GM12878 (cell line): ENCODE results near the gene RANBP3. TPM values are rescaled to one million over a fixed set of nuclear protein-coding genes. Genes with fewer than 3 reads are reported as not detected.

Experiments used
- ATAC-seq: fragments of 200-7000 bp; cut with Tn5 transposase; 3 replicates; pipeline ENCODE4 v1.9.1; 2020; ENCODE audit warnings: mild to moderate bottlenecking, moderate library complexity
- BruUV-seq: library from RNA; stranded (reverse); fragments of 400-500 nt; replicated peaks from 2 replicates; lab custom pipeline; 2021; lab: Mats Ljungman, UMichigan
- CTCF ChIA-PET: fragments of 300-600 bp; sonication (Branson Sonifier 250); formaldehyde crosslinking; extraction: SDS; loops from one replicate; lab custom pipeline; 2021; ENCODE audit warnings: inconsistent platforms; lab: Yijun Ruan, JAX
- POLR2A ChIA-PET: fragments of 350-600 bp; formaldehyde crosslinking; extraction: SDS; loops from one replicate; lab custom pipeline; 2021; ENCODE audit warnings: inconsistent platforms; lab: Charles Lee
- RAD21 ChIA-PET: fragments of 300-600 bp; sonication (Branson Sonifier 250); formaldehyde crosslinking; loops from one replicate; lab custom pipeline; 2023; ENCODE audit warnings: antibody characterized with exemption; ENCODE audit not compliant: unreplicated experiment; lab: Charles Lee
- SMC1A ChIA-PET: fragments of 300-600 bp; sonication (Branson Sonifier 250); formaldehyde crosslinking; loops from one replicate; lab custom pipeline; 2023; ENCODE audit not compliant: unreplicated experiment, uncharacterized antibody; lab: Charles Lee
- DNase-seq: peaks from one replicate; pipeline ENCODE4 v3.0.0-alpha.2; 2011; ENCODE audit warnings: low read depth, low spot score
- FAIRE-seq: peaks from 3 replicates; lab custom pipeline; 2011; peaks lifted over from hg19 to GRCh38; lab: Jason Lieb, UNC
- H2AFZ ChIP-seq: 2 replicates; pipeline ENCODE4 v1.6.0; 2011; ENCODE audit warnings: low read depth, low read length, control low read depth; ENCODE audit not compliant: control insufficient read depth
- H3K27ac ChIP-seq: 2 replicates; pipeline ENCODE4 v1.5.1; 2011; ENCODE audit warnings: control low read depth; ENCODE audit not compliant: control insufficient read depth, insufficient read depth
- H3K27me3 ChIP-seq, 2 experiments: replicated peaks in 1 of 2; 2 replicates each; pipeline versions ENCODE4 v1.6.0 to v1.6.1; 2011; ENCODE audit warnings: low read length in 1 of 2; ENCODE audit not compliant: control insufficient read depth in 2 of 2, insufficient read depth in 2 of 2
- H3K36me3 ChIP-seq, 2 experiments: 2 replicates each; pipeline ENCODE4 v1.5.1; 2011; ENCODE audit warnings: low read length in 1 of 2; ENCODE audit not compliant: control insufficient read depth in 2 of 2, insufficient read depth in 2 of 2
- H3K4me1 ChIP-seq: 2 replicates; pipeline ENCODE4 v1.6.1; 2011; ENCODE audit warnings: mild to moderate bottlenecking, low read length, moderate library complexity, mixed read lengths; ENCODE audit not compliant: control insufficient read depth, insufficient read depth
- H3K4me2 ChIP-seq: 2 replicates; pipeline ENCODE4 v1.6.0; 2011; ENCODE audit warnings: control low read depth; ENCODE audit not compliant: control insufficient read depth, insufficient read depth
- H3K4me3 ChIP-seq: fragments of 200-600 bp; sonication (generic); 2 replicates; pipeline ENCODE4 v1.5.1; 2016
- H3K79me2 ChIP-seq: 2 replicates; pipeline ENCODE4 v1.6.0; 2011; ENCODE audit warnings: low read length; ENCODE audit not compliant: control insufficient read depth, insufficient read depth
- H3K9ac ChIP-seq: 2 replicates; pipeline ENCODE4 v1.8.0; 2011; ENCODE audit warnings: low read length, control low read depth, mixed read lengths; ENCODE audit not compliant: control insufficient read depth, insufficient read depth
- H3K9me3 ChIP-seq: replicated peaks from 3 replicates; pipeline ENCODE4 v1.5.1; 2011; ENCODE audit warnings: mild to moderate bottlenecking, low read length; ENCODE audit not compliant: control insufficient read depth, insufficient read depth
- H4K20me1 ChIP-seq: 2 replicates; pipeline ENCODE4 v1.6.0; 2011; ENCODE audit not compliant: control insufficient read depth, insufficient read depth
- MTA3 ChIP-seq: IDR thresholded peaks from 2 replicates; pipeline ENCODE4 v1.6.1; 2012; ENCODE audit warnings: low read length, inconsistent platforms, borderline replicate concordance
- NR2C1 ChIP-seq: fragments of 450-650 bp; IDR thresholded peaks from 2 replicates; pipeline ENCODE4 v1.6.1; 2017; ENCODE audit warnings: antibody characterized with exemption, mild to moderate bottlenecking, moderate library complexity
- RAD51 ChIP-seq: fragments of 450-650 bp; IDR thresholded peaks from 2 replicates; pipeline ENCODE4 v1.6.1; 2016; ENCODE audit warnings: moderate library complexity, mild to moderate bottlenecking, inconsistent platforms
- SPI1 ChIP-seq: IDR thresholded peaks from 2 replicates; pipeline ENCODE4 v1.6.1; 2011; ENCODE audit warnings: low read depth, mild to moderate bottlenecking, low read length, moderate library complexity, borderline replicate concordance; ENCODE audit not compliant: insufficient read depth
- WGBS: methylation state at CpG from one replicate; pipeline ENCODE4 v1.1.6; 2016; ENCODE audit warnings: low lambda C conversion rate; ENCODE audit not compliant: insufficient replicate concordance, insufficient coverage; ENCODE audit errors: missing lambda C conversion rate; 5-methylcytosine and 5-hydroxymethylcytosine counted together
- in situ Hi-C: fragments of 300-500 bp; cut with MboI; formaldehyde crosslinking; loops from 9 replicates; pipeline ENCODE4 v1.14.3; 2018; ENCODE audit warnings: mixed read lengths
- intact Hi-C: fragments of 100-400 bp; cut with micrococcal nuclease; formaldehyde crosslinking; loops from one replicate; pipeline ENCODE4 v1.14.2; 2022; ENCODE audit not compliant: unreplicated experiment
- polyA plus RNA-seq, 11 experiments: library from polyadenylated mRNA; depleted of rRNA in 4 of 11; unstranded in 6 of 11; stranded (reverse) in 5 of 11; fragments of >200 nt; fragmentation: Nextera tagmentation in 4 of 11; fragmentation: Illumina TruSeq in 1 of 11; extraction: Ambion mirVana in 4 of 11; extraction: Trizol in 1 of 11; gene quantifications; 1 replicate in 1 of 11; 2 replicates in 10 of 11; pipeline versions ENCODE4 v1.2.1 to v1.2.3, GENCODE V29; 2011 to 2016; ENCODE audit warnings: inconsistent platforms in 2 of 11, missing spikeins in 2 of 11, low read depth in 1 of 11
- total RNA-seq, 4 experiments: library from RNA; depleted of rRNA in 3 of 4; stranded (reverse); fragments of >200 nt in 3 of 4; fragmentation: Illumina TruSeq in 1 of 4; extraction: Trizol in 1 of 4; gene quantifications; 2 replicates each; pipeline versions ENCODE4 v1.2.1 to v1.2.3, GENCODE V29; 2013 to 2021
- TF ChIP-seq, protein P1 (sequence below): IDR thresholded peaks from 2 replicates; pipeline ENCODE4 v1.6.1; 2011; ENCODE audit warnings: borderline replicate concordance, low read depth, mild to moderate bottlenecking, moderate library complexity, mixed read lengths, low read length; ENCODE audit not compliant: insufficient read depth; ENCODE audit errors: extremely low read length

The RANBP3 gene
- total and polyA plus RNA-seq, 10 of the 15 experiments (the other 5 are each of a cell fraction or from before 2014, with no cell fraction given): 1.1 to 81.6 (median 60.0) TPM

DNA sequence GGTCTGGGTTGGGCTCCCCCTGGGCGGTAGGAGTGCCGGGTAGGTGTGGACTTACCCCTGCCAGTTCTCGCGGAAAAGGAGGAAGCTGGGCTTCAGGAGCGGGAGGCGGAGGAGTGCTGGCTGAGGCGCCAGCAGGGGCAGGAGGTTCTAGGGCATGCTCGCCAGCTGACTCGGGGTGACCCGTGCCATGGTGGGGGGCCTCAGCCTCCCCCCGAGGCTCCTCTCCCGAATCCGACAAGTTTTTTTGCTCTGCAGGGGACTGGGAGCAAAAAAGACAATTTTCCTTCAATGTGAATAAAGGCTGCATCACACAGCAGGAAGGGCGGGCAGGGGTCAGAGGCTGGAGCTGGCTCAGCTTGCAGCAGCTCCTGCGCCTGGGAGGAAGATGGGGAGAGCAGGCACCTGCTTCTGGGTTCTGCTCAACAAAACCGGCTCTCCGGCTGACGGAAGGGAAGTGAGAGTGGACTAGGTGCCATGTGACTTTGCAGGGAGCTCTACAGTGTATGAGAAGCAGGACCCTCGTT lies 26.5 kb downstream of the RANBP3 start:
- SMC1A ChIA-PET: interaction anchor here (0.8 to 1.0 kb wide), 2 partner anchors 17 to 979 kb away, joined by 3 read pairs; no protein-coding TSS in a partner anchor
- TF ChIP-seq SPI1 (peak; percentile 84), MTA3 (no peak), RAD51 (peak; percentile 33; the same call in 1 of the 2 replicates), NR2C1 (no peak)
- TF ChIP-seq, protein P1, sequence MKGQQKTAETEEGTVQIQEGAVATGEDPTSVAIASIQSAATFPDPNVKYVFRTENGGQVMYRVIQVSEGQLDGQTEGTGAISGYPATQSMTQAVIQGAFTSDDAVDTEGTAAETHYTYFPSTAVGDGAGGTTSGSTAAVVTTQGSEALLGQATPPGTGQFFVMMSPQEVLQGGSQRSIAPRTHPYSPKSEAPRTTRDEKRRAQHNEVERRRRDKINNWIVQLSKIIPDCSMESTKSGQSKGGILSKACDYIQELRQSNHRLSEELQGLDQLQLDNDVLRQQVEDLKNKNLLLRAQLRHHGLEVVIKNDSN: peak; percentile 46
- Histone ChIP-seq H3K36me3 (peaks cover 7 to 20% of the 10 kb centered on the region in 2 experiments; a peak in 3 of 4 replicates), H3K27me3 (no peaks in the 10 kb centered on the region), H3K9me3 (no peaks in the 10 kb centered on the region), H3K79me2 (peaks cover 49% of the 10 kb centered on the region), H3K4me1 (peaks cover 22% of the 10 kb centered on the region), H3K27ac (peak overlapping the region; percentile 50), H4K20me1 (no peaks in the 10 kb centered on the region; the same call in 1 of the 2 replicates), H3K4me3 (no peak overlapping the region), H2AFZ (no peak overlapping the region), H3K9ac (no peak overlapping the region), H3K4me2 (peak overlapping the region; percentile 47)
- intact Hi-C loops: no loop called here
- 72% methylated on average over 19 of the region's 19 CpGs for WGBS
- BruUV-seq: no TSS peak
- POLR2A ChIA-PET: interaction anchor here (1.1 kb wide), 1 partner anchor 17 kb away, joined by 4 read pairs; no protein-coding TSS in a partner anchor
- RAD21 ChIA-PET: interaction anchor here (0.7 kb wide), 1 partner anchor 27 kb away, joined by 4 read pairs; the partner anchor contains the start of gene RANBP3
- peak; percentile 73 for ATAC-seq
- in situ Hi-C loops: no loop called here
- CTCF ChIA-PET: interaction anchor here (0.8 to 4.0 kb wide), 7 partner anchors 14 to 174 kb away, joined by 3 to 16 read pairs (median 4); partner anchors contain the start of gene RANBP3
- DNase-seq: no peak
- FAIRE-seq: peak; percentile 38
